Activated T-cell treated with anti-CD3 and anti-CD28 coated beads for 48 hours (primary cell): ENCODE data around the gene UBA7.
A peak's percentile ranks its signal among the peaks of the same experiment; 100 is the strongest.

Experiments
- DNase-seq: peaks from one replicate; pipeline ENCODE4 v3.0.0-alpha.2; 2020; ENCODE audit warnings: low read depth

UBA7 gene

DNA sequence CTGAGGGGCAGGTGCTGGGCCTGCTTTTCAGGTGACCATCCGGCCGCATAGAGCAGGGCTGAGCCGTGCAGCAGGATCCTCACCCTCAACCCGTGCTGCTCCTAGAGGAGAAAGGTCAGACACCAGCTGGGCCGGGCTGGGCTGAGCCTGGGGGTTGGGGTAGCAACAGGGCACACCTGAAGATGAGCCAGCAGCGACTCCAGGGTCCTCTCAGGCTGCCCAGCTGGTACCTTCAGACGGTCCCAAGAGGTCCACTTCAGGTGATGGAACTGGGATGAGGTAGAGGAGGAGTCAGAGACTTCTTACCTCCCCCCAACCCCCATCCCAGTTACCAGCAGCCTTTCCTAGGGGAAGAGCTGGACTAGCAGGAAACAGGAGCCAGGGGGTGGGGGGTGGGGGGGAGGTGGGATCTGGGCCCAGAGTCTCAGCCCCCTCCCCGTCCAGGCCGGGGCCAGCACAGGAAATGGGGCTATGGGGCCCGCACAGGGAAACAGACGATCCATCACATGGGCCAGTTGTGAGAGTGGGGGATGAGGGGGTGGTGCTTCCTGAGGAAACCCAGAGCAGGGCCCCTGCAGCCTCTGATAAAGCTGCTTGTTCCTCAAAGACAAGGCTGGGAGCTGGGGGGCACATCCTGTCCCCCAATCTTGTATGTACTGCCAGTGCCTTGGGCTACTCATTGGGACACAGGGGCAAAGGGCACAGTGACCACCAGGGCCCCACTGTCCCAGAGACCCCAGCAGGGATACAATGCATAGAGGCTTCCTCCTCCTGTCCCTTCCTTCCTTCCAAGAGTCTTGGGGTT, 7.7 kb downstream of the UBA7 start:
- no peak for DNase-seq

GRCh38 chr3:49805367-49805782, 8.4 kb downstream of the UBA7 start:
- no peak for DNase-seq

- DNase-seq, result no peak
These were observed 9.4 kb downstream of the UBA7 start for GRCh38 chr3:49804141-49805041.

GRCh38 chr3:49803465-49804140, 10.2 kb downstream of the UBA7 start:
- DNase-seq, result no peak

- peak; percentile 83 for DNase-seq
These were observed 10.9 kb downstream of the UBA7 start, which contains the start of gene INKA1 for GRCh38 chr3:49802719-49803464. Gene INKA1 (plus strand): TSS chr3:49803261. CDS start chr3:49803393, 132 bp downstream.

DNA sequence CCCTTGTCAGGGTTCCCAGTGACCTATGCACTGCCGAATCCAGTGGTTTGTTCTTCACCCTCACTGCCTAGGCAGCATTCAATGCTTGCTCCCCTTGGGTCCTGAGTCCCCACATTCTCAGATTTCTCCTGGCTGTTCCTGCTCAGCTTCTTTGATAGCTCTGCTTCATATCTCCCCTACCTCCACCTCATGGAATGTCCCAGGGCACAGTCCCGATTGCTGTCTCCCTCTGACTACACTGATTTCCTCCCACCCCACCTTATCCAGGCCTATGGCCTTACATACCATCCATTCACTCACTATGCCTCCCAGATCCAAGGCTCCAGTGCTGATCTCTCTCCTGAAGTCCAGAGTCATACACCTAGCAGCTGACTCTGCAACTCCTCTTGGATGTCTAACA, 12.6 kb downstream of the UBA7 start:
- DNase-seq, result no peak

DNA sequence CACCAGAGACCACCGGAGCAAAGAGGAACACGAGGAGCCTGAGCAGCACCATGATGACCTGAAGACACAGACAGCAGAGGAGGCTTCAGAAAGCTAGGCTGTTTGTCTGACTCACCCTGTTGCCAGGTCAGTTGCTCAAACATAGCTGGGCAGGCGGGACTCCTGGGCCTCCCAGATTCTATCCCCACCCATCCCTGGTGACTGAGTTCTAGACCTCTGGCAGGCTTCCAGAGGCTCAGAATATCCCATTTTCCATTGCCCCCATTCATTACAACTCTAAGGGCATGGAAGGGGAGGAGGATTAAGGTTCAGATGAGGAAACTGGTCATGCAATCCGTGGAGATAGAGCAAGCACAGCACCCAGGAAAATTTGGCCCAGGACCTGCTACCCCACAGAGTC, 14.0 kb downstream of the UBA7 start, which contains the start of gene CDHR4:
Gene CDHR4 (minus strand): TSS at position 113 of the 400 bp plus-strand sequence. CDS start 61 bp downstream, at position 52.
- DNase-seq, result no peak

DNA sequence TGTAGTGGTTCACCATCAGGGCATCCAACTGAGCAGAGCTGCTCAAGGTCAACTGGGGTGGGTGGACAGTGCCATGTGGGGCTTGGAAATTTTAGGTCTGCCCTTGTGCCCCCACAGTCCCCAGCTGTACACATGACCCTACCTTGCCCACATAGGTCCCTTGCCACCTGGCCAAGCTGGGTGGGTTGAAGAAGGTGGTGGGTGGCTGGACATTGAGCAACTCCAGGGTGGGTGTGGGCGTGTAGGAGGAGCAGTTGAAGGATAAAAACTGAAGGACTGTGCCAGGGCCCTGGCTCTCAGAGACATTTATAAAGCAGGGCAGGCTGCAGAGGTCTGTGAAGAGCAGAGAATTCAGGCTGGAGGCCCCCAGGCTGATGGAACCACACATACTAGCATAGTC, 14.6 kb downstream of the UBA7 start:
- DNase-seq, result no peak

- no peak for DNase-seq
These were observed 18.5 kb downstream of the UBA7 start for GRCh38 chr3:49794926-49795905.

DNA sequence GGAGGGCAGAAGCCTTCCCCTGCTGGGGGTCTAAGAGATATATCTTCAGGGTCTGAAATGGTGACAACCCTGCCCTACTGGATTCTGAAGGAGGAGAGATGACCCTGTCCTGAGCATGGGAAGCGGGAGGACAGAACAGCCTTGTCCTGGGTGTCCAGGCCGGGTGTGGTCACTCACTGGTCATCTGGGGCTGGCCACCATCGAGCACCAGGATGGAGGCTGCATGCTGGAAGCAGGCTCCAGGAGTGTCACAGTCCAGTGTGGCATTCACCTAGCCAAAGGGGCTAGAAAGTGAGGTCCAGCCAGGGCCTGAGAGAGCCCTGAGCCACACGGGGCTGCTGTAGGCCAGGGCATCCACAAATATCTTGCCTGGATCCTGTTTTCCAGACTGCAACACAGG, 19.3 kb downstream of the UBA7 start:
- no peak for DNase-seq

GRCh38 chr3:49793486-49794085, 20.2 kb downstream of the UBA7 start:
- no peak for DNase-seq

DNA sequence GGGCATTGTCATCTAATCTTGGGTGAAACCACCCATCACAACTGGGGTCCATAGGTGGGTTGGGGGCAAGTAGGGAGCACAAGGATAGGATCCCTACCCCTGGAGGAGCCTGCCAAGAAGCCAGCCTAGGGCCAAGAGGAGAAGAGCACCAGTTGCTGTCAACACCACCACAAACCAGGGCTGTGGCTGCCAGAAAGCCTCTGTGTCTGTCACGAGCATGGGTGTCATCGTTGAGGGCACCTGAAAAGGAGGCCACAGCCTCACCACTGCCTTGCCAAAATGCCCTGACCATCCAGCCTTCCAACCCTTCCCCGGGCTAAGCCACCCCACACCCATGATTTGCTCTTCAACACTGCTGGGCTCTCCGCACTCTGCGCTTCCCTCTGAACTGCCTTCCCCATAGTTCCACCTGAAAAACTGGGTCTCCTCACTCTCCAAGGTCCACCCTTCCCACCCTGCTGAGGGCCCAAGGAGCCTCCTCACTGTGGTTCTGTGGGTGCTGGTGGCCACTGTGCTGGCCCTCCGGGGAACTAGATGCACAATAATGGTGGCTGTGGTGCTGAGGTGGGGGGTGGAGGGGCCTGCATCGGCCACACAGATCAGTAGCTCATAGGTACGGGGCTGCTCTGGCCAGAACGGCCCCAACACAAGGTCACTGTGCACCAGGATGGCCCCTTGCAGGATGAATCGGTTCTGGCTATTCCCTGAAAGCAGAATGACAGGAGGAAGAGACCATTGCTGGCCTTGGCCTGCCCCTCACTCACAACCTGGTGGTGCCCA, 21.2 kb downstream of the UBA7 start:
- DNase-seq, result no peak

- DNase-seq, result no peak
These were observed 22.2 kb downstream of the UBA7 start for GRCh38 chr3:49791571-49791970.

DNA sequence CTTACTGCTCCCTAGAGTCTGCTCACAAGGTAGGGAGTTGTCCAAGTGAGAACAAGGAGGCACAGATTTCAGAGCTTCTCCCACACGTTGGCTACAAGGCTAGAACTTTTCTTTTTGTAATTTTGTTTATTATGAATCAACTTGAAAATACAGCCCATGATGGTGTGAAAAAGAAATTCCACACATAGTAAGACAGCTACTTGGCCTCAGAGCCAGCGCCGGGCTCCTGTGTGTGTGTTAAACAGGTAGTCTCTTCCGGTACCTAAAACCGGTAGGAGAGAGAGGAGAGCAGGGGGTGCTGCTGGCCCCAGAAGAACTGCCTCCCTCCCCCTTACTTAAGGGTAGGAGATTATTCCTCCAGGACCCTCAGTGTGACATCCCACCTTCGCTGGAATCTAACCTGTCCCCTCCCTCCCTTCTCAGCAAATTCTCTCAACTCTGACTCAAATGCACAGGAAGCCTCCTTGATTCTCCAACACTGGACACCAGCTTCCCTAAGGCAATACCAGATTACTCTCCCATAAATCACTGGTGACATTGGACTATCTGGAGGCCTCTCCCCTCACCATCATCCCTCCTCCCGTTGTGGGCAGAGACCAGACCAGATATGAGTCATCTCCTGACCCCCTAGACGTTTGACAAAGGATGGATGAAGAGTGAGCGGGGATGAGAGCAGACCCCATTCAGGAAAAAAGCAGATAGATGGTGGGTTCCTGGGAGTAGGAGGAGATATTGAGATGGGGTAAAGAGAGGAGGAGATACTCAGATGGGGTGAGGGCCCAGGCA, 22.9 kb downstream of the UBA7 start:
- no peak for DNase-seq

DNA sequence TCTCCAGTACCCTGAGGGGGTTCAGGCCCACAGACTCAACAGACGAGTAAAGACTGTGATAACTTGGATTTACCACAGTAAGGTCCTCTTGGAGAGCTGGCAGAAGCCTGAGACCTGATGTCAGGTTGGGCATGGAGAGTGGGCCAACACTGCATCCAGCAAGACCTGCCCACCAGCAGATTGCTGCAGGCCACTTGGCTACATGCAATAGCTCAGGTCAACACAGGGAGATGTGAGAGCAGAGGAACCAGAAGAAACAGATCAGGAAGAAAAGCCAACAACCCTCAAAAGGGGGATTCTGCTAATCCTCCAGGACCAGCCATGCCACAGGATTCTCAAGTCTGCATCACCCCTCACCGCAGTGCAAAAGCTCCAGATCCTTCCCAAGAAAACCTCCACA, 25.7 kb downstream of the UBA7 start:
- no peak for DNase-seq

GRCh38 chr3:49787536-49787935, 26.2 kb downstream of the UBA7 start:
- no peak for DNase-seq

DNA sequence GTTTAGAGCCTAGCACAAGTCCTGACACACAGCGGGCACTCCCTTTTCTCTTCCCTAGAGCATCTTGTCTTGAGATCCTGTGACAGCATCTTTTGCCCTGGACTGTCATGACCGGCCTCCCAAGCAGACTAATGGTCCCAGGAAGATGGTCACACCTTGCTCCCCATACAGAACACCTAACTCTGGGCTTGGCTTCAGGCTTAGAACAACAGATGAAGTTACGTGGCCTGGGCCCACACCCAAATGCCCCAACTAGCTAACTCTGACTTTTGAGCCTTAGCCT, 26.6 kb downstream of the UBA7 start:
- no peak for DNase-seq

DNA sequence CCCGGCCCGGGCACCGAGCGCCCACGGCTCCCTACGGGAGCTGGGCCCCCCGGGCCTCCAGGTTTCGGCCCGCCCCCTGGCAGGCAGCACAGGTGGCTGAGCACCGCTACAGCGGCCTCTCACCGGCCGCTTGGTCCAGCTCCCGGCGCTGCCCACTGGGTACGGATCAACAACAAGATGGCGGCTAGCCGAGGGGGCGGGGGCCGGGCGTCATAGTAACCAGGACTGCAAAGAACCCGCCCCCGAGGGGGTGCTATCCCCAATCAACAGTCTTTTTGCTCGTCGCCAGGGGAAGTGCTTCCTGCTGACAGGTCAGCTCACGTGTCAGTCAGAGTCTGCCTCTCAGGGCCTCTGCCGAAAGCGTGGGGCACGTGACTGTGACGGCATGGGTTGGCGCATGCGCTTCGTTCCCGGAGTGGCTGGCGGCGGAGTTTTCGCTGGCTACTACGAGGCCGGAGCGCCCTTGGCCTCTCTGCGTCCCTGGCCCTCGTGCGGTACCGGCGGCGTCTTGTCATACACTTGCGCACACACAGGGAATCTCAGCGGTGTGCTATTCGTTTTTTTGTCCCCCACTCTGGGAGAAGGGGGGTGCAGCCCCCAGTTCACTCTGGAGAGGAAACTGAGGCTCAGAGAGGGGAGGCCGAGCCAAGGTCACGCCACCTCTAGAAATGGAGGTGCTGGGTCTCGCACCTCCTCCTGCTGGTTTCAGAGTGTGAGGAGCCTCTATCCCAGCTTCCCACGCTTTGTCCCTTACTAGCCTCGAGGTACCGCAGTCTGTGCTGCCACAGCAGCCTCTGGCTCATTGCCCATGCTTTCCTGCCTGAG, 27.2 kb downstream of the UBA7 start, which contains the start of gene IP6K1:
Gene IP6K1 (minus strand): TSS at position 186 of the 825 bp plus-strand sequence. CDS start 38,502 bp downstream, outside the sequence.
- peak; percentile 98 for DNase-seq
